ENCODE results near the gene HEATR5A. TPM values are rescaled to one million over a fixed set of nuclear protein-coding genes. Genes with fewer than 3 reads are reported as not detected.
"Not testable (repeated sequence)": the region's sequence is repeated elsewhere in the genome, so short reads cannot be mapped to it uniquely, and the experiment has no call there.

HEATR5A gene
- total RNA-seq, 2 donors from 2014 or later: 10.0 to 16.3 TPM

DNA sequence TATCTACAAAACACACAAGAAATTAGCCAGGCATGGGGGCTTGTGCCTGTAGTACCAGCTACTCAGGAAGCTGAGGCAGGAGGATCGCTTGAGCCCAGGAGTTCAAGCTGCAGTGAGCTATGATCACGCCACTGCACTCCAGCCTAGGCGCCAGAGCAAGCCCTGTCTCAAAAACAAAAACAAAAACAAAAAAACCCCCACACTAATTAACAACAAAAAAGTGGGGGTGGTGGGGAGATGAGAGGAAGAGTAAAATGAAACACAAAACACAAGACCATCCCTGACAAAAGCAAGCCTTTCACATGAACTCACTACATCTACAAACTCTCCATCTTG is 158.9 kb downstream of the HEATR5A start:
- H3K36me3 ChIP-seq: no peaks in the 10 kb centered on the region
- intact Hi-C loops (cut with DNase I): no loop called here
- DNase-seq (ENCODE audit: low spot score): no peak
- no peaks in the 10 kb centered on the region for H3K4me1 ChIP-seq (replicated peaks)
- no peak overlapping the region for H3K27ac ChIP-seq
- no peaks in the 10 kb centered on the region for H3K27me3 ChIP-seq (replicated peaks; ENCODE audit: insufficient read depth)
- WGBS: 98% methylated on average over 3 of the region's 3 CpGs
- TF ChIP-seq POLR2AphosphoS5 (IDR thresholded peaks at IDR 0.05): no peak
- TF ChIP-seq, protein P1, sequence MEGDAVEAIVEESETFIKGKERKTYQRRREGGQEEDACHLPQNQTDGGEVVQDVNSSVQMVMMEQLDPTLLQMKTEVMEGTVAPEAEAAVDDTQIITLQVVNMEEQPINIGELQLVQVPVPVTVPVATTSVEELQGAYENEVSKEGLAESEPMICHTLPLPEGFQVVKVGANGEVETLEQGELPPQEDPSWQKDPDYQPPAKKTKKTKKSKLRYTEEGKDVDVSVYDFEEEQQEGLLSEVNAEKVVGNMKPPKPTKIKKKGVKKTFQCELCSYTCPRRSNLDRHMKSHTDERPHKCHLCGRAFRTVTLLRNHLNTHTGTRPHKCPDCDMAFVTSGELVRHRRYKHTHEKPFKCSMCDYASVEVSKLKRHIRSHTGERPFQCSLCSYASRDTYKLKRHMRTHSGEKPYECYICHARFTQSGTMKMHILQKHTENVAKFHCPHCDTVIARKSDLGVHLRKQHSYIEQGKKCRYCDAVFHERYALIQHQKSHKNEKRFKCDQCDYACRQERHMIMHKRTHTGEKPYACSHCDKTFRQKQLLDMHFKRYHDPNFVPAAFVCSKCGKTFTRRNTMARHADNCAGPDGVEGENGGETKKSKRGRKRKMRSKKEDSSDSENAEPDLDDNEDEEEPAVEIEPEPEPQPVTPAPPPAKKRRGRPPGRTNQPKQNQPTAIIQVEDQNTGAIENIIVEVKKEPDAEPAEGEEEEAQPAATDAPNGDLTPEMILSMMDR (IDR thresholded peaks at IDR 0.05): no peak
- no peak for TF ChIP-seq POLR2A (IDR thresholded peaks at IDR 0.05)
- no peak overlapping the region for H3K4me3 ChIP-seq
- no peaks in the 10 kb centered on the region for H3K9me3 ChIP-seq

DNA sequence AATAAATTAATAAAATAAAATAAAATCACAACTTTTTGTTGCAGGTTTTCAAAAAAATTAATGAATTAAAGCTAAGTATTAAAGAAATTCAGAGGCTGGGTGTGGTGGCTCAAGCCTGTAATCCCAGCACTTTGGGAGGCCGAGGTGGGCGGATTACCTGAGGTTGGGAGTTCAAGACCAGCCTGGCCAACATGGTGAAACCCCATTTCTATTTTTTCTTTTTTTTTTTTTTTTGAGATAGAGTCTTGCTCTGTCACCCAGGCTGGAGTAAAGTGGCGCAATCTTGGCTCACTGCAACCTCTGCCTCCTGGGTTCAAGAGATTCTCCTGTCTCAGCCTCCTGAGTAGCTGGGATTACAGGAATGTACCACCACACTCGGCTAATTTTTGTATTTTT is 161.3 kb downstream of the HEATR5A start:
- 98% methylated on average over 4 of the region's 4 CpGs for WGBS
- H3K27me3 ChIP-seq (replicated peaks; ENCODE audit: insufficient read depth); H3K36me3 ChIP-seq; H3K9me3 ChIP-seq; H3K4me1 ChIP-seq (replicated peaks); intact Hi-C loops (cut with DNase I); H3K27ac ChIP-seq; H3K4me3 ChIP-seq; DNase-seq (ENCODE audit: low spot score): not testable (repeated sequence)

DNA sequence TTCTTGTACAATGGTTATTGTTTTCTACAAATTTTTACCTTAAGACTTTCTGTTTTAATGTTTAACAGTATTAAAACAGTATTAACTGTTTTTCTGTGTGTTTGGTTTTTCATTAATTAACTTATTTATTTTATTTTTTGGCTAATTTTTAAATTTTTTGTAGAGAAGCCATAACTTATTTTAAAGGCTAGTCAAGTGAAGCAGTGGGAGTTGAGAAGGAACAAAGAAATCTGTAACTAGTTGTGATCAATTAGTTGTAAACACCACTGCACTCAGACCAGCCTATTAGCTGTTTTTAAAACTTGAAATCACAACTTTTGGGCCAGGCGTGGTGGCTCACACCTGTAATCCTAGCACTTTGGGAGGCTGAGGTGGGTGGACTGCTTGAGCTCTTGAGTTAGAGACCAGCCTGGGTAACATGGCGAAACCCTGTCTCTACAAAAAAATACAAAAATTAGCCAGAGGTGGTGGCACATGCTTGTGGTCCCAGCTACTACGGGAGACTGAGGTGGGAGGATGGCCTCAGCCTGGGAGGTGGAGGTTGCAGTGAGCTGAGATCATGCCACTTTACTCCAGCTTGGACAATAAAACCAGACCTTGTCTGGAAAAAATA is 161.8 kb downstream of the HEATR5A start:
- intact Hi-C loops (cut with DNase I): no loop called here
- H3K27me3 ChIP-seq (replicated peaks; ENCODE audit: insufficient read depth): no peaks in the 10 kb centered on the region
- no peak overlapping the region for H3K4me3 ChIP-seq
- no peaks in the 10 kb centered on the region for H3K9me3 ChIP-seq
- no peak for TF ChIP-seq POLR2A (IDR thresholded peaks at IDR 0.05)
- no peak for TF ChIP-seq POLR2AphosphoS5 (IDR thresholded peaks at IDR 0.05)
- TF ChIP-seq, protein P1 (IDR thresholded peaks at IDR 0.05): no peak
- WGBS: 97% methylated on average over 3 of the region's 3 CpGs
- H3K4me1 ChIP-seq (replicated peaks): no peaks in the 10 kb centered on the region
- DNase-seq (ENCODE audit: low spot score): no peak
- H3K27ac ChIP-seq: no peak overlapping the region
- no peaks in the 10 kb centered on the region for H3K36me3 ChIP-seq

DNA sequence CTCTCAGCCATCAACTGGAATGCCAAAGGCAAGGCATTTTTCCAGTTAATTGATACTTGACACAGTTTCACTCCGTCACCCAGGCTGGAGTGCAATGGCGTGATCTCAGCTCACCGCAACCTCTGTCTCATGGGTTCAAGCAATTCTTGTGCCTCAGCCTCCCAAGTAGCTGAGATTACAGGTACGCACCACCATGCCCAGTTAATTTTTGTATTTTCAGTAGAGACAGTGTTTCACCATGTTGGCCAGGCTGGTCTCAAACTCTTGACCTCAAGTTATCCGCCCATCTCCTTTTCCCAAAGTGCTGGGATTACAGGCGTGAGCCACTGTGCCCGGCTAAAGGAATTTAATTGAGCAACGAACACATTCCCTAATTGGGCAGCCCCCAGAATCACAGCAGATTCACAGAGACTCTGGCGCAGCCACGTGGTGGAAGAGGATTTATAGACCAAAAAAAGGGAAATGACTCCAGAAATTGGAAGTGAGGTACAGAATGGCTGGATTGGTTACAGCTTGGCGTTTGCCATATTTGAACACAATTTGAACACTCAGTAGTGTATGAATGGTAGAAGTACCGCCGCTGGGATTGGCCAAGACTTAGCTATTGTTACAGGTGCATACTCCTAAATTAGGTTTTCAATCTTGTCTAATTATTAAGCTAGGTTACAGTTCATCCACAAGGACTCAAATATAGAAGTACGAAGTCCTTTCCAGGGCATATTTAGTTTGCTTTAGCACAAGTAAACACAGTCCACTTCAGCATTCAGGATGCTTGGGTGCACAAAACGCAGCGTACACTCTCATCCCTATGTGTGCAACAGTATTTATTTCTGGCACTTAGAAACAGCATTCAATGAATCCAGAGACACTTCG is 162.6 kb downstream of the HEATR5A start:
- DNase-seq (ENCODE audit: low spot score); H3K27ac ChIP-seq; intact Hi-C loops (cut with DNase I); H3K4me3 ChIP-seq; H3K36me3 ChIP-seq; H3K27me3 ChIP-seq (replicated peaks; ENCODE audit: insufficient read depth); H3K4me1 ChIP-seq (replicated peaks); H3K9me3 ChIP-seq: not testable (repeated sequence)
- WGBS: 86% methylated on average over 17 of the region's 17 CpGs

DNA sequence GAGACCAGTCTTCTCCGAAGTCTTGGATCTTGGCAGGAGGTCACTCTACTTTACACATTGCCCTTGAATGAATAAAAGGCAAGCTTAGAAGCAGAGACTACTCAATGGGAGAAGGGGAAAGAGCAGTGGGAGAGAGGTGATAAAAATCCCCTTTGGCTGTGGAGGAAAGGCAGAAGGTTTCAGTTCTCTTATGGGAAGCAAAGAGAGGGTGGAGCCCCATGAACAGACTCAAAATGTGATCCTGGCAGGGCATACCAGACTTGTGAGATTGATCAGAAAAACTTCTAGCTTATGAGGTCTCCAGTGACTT is 163.2 kb downstream of the HEATR5A start:
- Histone ChIP-seq H3K27ac (no peak overlapping the region), H3K36me3 (no peaks in the 10 kb centered on the region), H3K4me3 (no peak overlapping the region), H3K4me1 (replicated peaks) (no peaks in the 10 kb centered on the region), H3K27me3 (replicated peaks; ENCODE audit: insufficient read depth) (no peaks in the 10 kb centered on the region), H3K9me3 (no peaks in the 10 kb centered on the region)
- TF ChIP-seq POLR2A (IDR thresholded peaks at IDR 0.05) (no peak), POLR2AphosphoS5 (IDR thresholded peaks at IDR 0.05) (no peak)
- TF ChIP-seq, protein P1 (IDR thresholded peaks at IDR 0.05): no peak
- WGBS: 94% methylated on average over 1 of the region's 1 CpG
- DNase-seq (ENCODE audit: low spot score): no peak
- intact Hi-C loops (cut with DNase I): no loop called here

Measured in prostate gland (tissue), 2 donors.